ENCODE measurements around the gene HAO2. TPM values are rescaled to one million over a fixed set of nuclear protein-coding genes. Genes with fewer than 3 reads are reported as not detected.

HAO2 gene
- total and polyA plus RNA-seq, 2 experiments from 2014 or later, result not detected

- TF ChIP-seq JUNB (IDR thresholded peaks at IDR 0.05; ENCODE audit: unreplicated experiment) (no peak), CREB1 (CRISPR knock-in tag; IDR thresholded peaks at IDR 0.05; ENCODE audit: low read depth) (no peak), EZH2 (IDR thresholded peaks at IDR 0.05; ENCODE audit: low read depth, unreplicated experiment) (no peak), ZNF331 (CRISPR knock-in tag; IDR thresholded peaks at IDR 0.05; ENCODE audit: low read depth) (no peak), REST (IDR thresholded peaks at IDR 0.05; ENCODE audit: unreplicated experiment) (no peak), CTCF (conservative IDR thresholded peaks at IDR 0.05; ENCODE audit: low read depth in 2 of 2) (no peak), ZNF114 (CRISPR knock-in tag; IDR thresholded peaks at IDR 0.05) (no peak), EZH2phosphoT487 (IDR thresholded peaks at IDR 0.05; ENCODE audit: unreplicated experiment) (no peak), STAT1 (IDR thresholded peaks at IDR 0.05; ENCODE audit: unreplicated experiment) (no peak), POLR2AphosphoS5 (IDR thresholded peaks at IDR 0.05; ENCODE audit: low read depth) (no peak), ZNF462 (CRISPR knock-in tag; IDR thresholded peaks at IDR 0.05) (no peak), NANOG (IDR thresholded peaks at IDR 0.05; ENCODE audit: borderline replicate concordance) (no peak)
- TF ChIP-seq, protein P1, sequence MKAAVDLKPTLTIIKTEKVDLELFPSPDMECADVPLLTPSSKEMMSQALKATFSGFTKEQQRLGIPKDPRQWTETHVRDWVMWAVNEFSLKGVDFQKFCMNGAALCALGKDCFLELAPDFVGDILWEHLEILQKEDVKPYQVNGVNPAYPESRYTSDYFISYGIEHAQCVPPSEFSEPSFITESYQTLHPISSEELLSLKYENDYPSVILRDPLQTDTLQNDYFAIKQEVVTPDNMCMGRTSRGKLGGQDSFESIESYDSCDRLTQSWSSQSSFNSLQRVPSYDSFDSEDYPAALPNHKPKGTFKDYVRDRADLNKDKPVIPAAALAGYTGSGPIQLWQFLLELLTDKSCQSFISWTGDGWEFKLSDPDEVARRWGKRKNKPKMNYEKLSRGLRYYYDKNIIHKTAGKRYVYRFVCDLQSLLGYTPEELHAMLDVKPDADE (IDR thresholded peaks at IDR 0.05), result no peak
- Mint-ChIP-seq H3K27me3 (ENCODE audit: insufficient read depth, low read depth, poor library complexity) (peaks cover 5% of the 10 kb centered on the region), H3K4me3 (no peak overlapping the region), H3K4me1 (peaks cover 3% of the 10 kb centered on the region; the same call in 1 of the 3 replicates), H3K36me3 (ENCODE audit: low read depth) (no peaks in the 10 kb centered on the region), H3K9me3 (peaks cover 4% of the 10 kb centered on the region; the same call in 1 of the 3 replicates), H3K27ac (no peak overlapping the region)
- no peak overlapping the region for H3K4me3 ChIP-seq
- DNase-seq (ENCODE audit: low spot score), result no peak
- no peak overlapping the region for H2AFZ ChIP-seq
- no peaks in the 10 kb centered on the region for H3K79me2 ChIP-seq (replicated peaks; ENCODE audit: insufficient read depth)
- no peak overlapping the region for H3K27ac ChIP-seq (ENCODE audit: low read depth)
- H3F3A ChIP-seq (replicated peaks; ENCODE audit: low read depth), result no peaks in the 10 kb centered on the region
- peaks cover 27% of the 10 kb centered on the region for H3K9me2 ChIP-seq (ENCODE audit: insufficient read depth)
- H3K4me1 ChIP-seq (ENCODE audit: insufficient read depth), result no peaks in the 10 kb centered on the region
- H3K4me2 ChIP-seq, result no peak overlapping the region
- no peaks in the 10 kb centered on the region for H3K36me3 ChIP-seq (ENCODE audit: insufficient read depth)
- no peaks in the 10 kb centered on the region for H4K20me1 ChIP-seq (replicated peaks; ENCODE audit: insufficient read depth)
- H3K27me3 ChIP-seq (ENCODE audit: insufficient read depth), result no peaks in the 10 kb centered on the region
- no peak for ATAC-seq
These were observed 12.5 kb downstream of the HAO2 start for GRCh38 chr1:119380983-119381662.
